OCI-LY3 (cell line): ENCODE measurements around the gene TTC16.

ENCODE experiments used
- H2AFZ ChIP-seq: fragments of 200-600, 300-600 bp; shearing (Covaris generic); 2 replicates; pipeline ENCODE4 v1.6.0; 2014; ENCODE audit warnings: antibody characterized with exemption, low read depth, low read length
- H3K27ac ChIP-seq: fragments of 200-600, 300-600 bp; sonication (generic); 2 replicates; pipeline ENCODE4 v1.5.1; 2014; ENCODE audit warnings: mild to moderate bottlenecking, low read length, moderate library complexity, mixed read lengths
- H3K27me3 ChIP-seq: fragments of 200-600, 300-600 bp; sonication (generic); 2 replicates; pipeline ENCODE4 v1.6.1; 2014; ENCODE audit warnings: low read depth, low read length, mixed read lengths
- H3K36me3 ChIP-seq: fragments of 200-600, 300-600 bp; sonication (generic); replicated peaks from 2 replicates; pipeline ENCODE3; 2014; ENCODE audit warnings: low read depth, low read length, mixed read lengths
- H3K4me1 ChIP-seq: fragments of 300-600, 200-600 bp; sonication (generic); 2 replicates; pipeline ENCODE4 v1.6.1; 2014; ENCODE audit warnings: low read length, mixed read lengths
- H3K4me2 ChIP-seq: fragments of 200-600, 300-600 bp; sonication (generic); 2 replicates; pipeline ENCODE4 v1.6.1; 2014; ENCODE audit warnings: low read length, mixed read lengths
- H3K4me3 ChIP-seq: fragments of 300-600, 200-600 bp; sonication (generic); 2 replicates; pipeline ENCODE4 v1.5.1; 2014; ENCODE audit warnings: antibody characterized with exemption, mild to moderate bottlenecking, low read length, moderate library complexity
- H3K79me2 ChIP-seq: fragments of 300-600, 200-600 bp; shearing (Covaris generic); 2 replicates; pipeline ENCODE4 v1.6.1; 2014; ENCODE audit warnings: mild to moderate bottlenecking, low read length, mixed read lengths
- H3K9ac ChIP-seq: fragments of 300-600, 200-600 bp; shearing (Covaris generic); 2 replicates; pipeline ENCODE4 v1.6.0; 2014; ENCODE audit warnings: mild to moderate bottlenecking, low read length, moderate library complexity
- H3K9me3 ChIP-seq: fragments of 200-600, 300-600 bp; shearing (Covaris generic); 2 replicates; pipeline ENCODE4 v1.6.1; 2014; ENCODE audit warnings: low read length, mixed read lengths; ENCODE audit not compliant: insufficient read depth
- H4K20me1 ChIP-seq: fragments of 200-600, 300-600 bp; sonication (generic); 2 replicates; pipeline ENCODE4 v1.6.1; 2016; ENCODE audit warnings: low read length, mixed read lengths; ENCODE audit not compliant: insufficient read depth
- EZH2phosphoT487 ChIP-seq: fragments of 200-600 bp; shearing (Covaris generic); IDR thresholded peaks from 2 replicates; pipeline ENCODE4 v1.6.1; 2018; ENCODE audit warnings: antibody characterized with exemption, mixed run types, low read depth
- TF ChIP-seq, protein P1 (sequence below): fragments of 200-600, 300-600 bp; sonication (generic); IDR thresholded peaks from 2 replicates; pipeline ENCODE4 v1.5.1; 2014; ENCODE audit warnings: antibody characterized with exemption, low read length, low read depth

TTC16 gene

DNA sequence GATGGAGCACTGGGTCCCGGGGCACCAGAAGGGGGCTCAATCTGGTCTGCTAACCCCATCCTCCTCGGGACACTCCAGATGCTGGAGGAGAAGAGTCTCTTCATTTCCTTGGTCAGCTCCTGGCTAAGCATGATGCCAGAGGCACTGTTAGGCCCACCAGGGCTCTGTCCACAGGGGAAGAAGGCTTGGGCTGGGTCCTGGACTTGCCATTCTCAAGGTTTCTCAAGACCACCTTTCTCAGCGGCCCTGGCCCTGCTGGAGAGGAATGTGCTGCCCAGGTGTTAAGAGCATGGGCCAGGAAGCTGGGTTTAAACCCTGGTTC is 54.7 kb downstream of the TTC16 start:
- no peak overlapping the region for H2AFZ ChIP-seq
- no peaks in the 10 kb centered on the region for H3K9me3 ChIP-seq
- H4K20me1 ChIP-seq = peaks cover 81% of the 10 kb centered on the region
- H3K27me3 ChIP-seq = no peaks in the 10 kb centered on the region
- H3K4me2 ChIP-seq = peak overlapping the region; percentile 90
- H3K9ac ChIP-seq = peak overlapping the region; percentile 14; the same call in 1 of the 2 replicates
- peak overlapping the region; percentile 21; the same call in 1 of the 2 replicates for H3K27ac ChIP-seq
- peaks cover 66% of the 10 kb centered on the region for H3K36me3 ChIP-seq
- H3K79me2 ChIP-seq = peaks cover 31% of the 10 kb centered on the region
- peaks cover 19% of the 10 kb centered on the region for H3K4me1 ChIP-seq
- TF ChIP-seq, protein P1, sequence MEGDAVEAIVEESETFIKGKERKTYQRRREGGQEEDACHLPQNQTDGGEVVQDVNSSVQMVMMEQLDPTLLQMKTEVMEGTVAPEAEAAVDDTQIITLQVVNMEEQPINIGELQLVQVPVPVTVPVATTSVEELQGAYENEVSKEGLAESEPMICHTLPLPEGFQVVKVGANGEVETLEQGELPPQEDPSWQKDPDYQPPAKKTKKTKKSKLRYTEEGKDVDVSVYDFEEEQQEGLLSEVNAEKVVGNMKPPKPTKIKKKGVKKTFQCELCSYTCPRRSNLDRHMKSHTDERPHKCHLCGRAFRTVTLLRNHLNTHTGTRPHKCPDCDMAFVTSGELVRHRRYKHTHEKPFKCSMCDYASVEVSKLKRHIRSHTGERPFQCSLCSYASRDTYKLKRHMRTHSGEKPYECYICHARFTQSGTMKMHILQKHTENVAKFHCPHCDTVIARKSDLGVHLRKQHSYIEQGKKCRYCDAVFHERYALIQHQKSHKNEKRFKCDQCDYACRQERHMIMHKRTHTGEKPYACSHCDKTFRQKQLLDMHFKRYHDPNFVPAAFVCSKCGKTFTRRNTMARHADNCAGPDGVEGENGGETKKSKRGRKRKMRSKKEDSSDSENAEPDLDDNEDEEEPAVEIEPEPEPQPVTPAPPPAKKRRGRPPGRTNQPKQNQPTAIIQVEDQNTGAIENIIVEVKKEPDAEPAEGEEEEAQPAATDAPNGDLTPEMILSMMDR = no peak
- no peak for TF ChIP-seq EZH2phosphoT487
- peak overlapping the region; percentile 77 for H3K4me3 ChIP-seq

DNA sequence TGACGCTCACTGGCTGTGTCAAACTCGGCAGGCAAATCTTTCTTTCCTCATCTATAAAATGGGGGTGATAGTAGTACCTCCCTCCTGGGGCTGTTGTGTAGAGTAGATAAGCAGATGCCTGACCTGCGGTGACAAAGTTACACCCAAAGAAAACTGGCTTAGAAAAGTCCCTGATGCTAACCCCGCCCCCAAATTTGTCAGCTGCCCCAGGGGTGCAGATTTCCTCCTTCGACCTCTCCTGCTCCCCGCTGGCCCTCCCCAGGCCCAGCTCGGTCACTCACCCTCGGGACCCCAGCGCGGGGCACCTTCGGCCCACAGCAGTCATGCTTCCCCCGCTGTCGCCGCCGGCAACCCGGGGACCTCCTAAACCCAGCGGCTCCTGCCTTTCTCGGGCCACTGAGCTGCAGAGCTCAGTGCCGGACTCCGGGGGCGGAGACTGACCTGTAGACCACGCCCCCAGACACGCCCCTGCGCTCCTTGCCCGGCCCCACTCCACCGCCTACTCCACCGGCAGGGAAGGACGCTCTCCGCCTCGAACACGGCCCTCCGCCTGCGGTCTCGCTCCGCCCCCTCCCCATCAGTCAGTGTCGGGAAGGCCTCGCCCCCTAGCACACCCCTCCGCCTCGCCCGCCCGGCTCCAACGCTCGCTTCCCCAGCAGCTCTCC is 55.2 kb downstream of the TTC16 start:
- peaks cover 62% of the 10 kb centered on the region for H3K36me3 ChIP-seq
- peaks cover 78% of the 10 kb centered on the region for H4K20me1 ChIP-seq
- H3K9ac ChIP-seq = peak overlapping the region; percentile 14; the same call in 1 of the 2 replicates
- H3K9me3 ChIP-seq = no peaks in the 10 kb centered on the region
- H3K27me3 ChIP-seq = no peaks in the 10 kb centered on the region
- H2AFZ ChIP-seq = no peak overlapping the region
- H3K27ac ChIP-seq = peak overlapping the region; percentile 29; the same call in 1 of the 2 replicates
- peaks cover 34% of the 10 kb centered on the region for H3K79me2 ChIP-seq
- H3K4me2 ChIP-seq = peak overlapping the region; percentile 90
- H3K4me1 ChIP-seq = peaks cover 22% of the 10 kb centered on the region
- TF ChIP-seq EZH2phosphoT487 = no peak
- TF ChIP-seq, protein P1 = no peak
- peak overlapping the region; percentile 77 for H3K4me3 ChIP-seq

DNA sequence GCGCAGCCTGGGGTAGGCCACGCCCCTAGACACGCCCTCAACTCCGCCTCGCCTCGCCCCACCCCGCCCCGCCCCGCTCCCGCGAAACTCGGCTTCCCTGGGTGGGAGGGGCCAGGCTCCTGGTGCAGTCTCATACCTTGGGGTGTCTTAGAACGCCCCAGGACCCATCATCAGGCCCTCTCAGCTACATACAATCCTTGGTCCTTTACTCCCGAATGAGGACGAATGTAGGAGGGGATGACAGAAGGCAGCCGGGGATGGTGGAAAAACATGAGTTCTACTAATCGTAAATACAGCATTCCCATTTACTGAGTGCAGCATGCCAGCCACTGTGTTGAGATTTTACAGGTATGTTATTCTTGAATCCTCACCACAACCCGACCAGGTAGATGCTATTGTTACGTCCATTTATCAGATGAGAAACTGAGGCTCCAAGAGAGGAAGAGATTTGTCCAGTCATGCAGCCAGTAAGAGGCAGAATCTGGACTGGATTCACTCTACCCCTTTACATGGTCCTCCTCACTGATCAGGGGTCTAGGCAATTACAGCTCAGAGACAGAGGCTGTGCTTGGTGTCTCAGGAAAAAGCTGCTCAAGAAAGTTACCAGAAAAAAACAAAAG is 55.8 kb downstream of the TTC16 start:
- H3K9ac ChIP-seq = no peak overlapping the region
- H3K4me3 ChIP-seq = peak overlapping the region; percentile 77
- no peak for TF ChIP-seq EZH2phosphoT487
- TF ChIP-seq, protein P1 = no peak
- peaks cover 62% of the 10 kb centered on the region for H3K36me3 ChIP-seq
- H3K79me2 ChIP-seq = peaks cover 40% of the 10 kb centered on the region
- no peak overlapping the region for H2AFZ ChIP-seq
- peak overlapping the region; percentile 90 for H3K4me2 ChIP-seq
- peaks cover 76% of the 10 kb centered on the region for H4K20me1 ChIP-seq
- peaks cover 23% of the 10 kb centered on the region for H3K4me1 ChIP-seq
- H3K27ac ChIP-seq = peak overlapping the region; percentile 16; the same call in 1 of the 2 replicates
- no peaks in the 10 kb centered on the region for H3K9me3 ChIP-seq
- no peaks in the 10 kb centered on the region for H3K27me3 ChIP-seq

DNA sequence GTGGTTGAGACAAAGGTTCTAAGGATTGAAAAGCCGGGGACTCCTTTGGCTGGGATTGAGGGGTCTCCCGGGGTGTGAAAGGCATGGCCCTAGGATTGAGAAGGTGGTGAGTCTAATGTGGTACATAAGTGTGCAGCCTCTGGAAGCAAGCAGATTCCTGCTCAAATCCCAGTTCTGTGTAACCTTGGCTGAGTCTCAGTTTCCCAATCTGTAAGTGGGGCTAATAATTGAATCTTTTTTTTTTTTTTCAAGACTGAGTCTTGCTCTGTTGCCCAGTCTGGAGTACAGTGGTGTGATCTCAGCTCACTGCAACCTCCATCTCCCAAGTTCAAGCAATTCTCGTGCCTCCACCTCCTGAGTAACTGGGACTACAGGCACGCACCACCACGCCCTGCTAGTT is 56.7 kb downstream of the TTC16 start:
- peaks cover 23% of the 10 kb centered on the region for H3K4me1 ChIP-seq
- peaks cover 68% of the 10 kb centered on the region for H4K20me1 ChIP-seq
- H3K4me2 ChIP-seq = no peak overlapping the region
- no peaks in the 10 kb centered on the region for H3K9me3 ChIP-seq
- H3K27me3 ChIP-seq = no peaks in the 10 kb centered on the region
- H3K4me3 ChIP-seq = no peak overlapping the region
- TF ChIP-seq EZH2phosphoT487 = no peak
- TF ChIP-seq, protein P1 = no peak
- peaks cover 55% of the 10 kb centered on the region for H3K36me3 ChIP-seq
- no peak overlapping the region for H3K9ac ChIP-seq
- H3K27ac ChIP-seq = no peak overlapping the region
- peaks cover 50% of the 10 kb centered on the region for H3K79me2 ChIP-seq
- H2AFZ ChIP-seq = no peak overlapping the region
